GDM1 (cell line): ENCODE measurements around the gene RHOT1.

Source experiments
- DNase-seq: peaks from one replicate; lab custom pipeline; 2025; lab: John Stamatoyannopoulos, UW

The RHOT1 gene

GRCh38 chr17:32268734-32269288, 126.5 kb downstream of the RHOT1 start:
- no peak for DNase-seq

GRCh38 chr17:32269377-32269776, 127.1 kb downstream of the RHOT1 start:
- DNase-seq, result no peak

- DNase-seq, result no peak
These were observed 129.5 kb downstream of the RHOT1 start for GRCh38 chr17:32271844-32272243.

- no peak for DNase-seq
These were observed 131.8 kb downstream of the RHOT1 start for GRCh38 chr17:32274101-32274500.

GRCh38 chr17:32274643-32275042, 132.3 kb downstream of the RHOT1 start:
- no peak for DNase-seq
